ENCODE results near the gene MGMT. TPM values are rescaled to one million over a fixed set of nuclear protein-coding genes. Genes with fewer than 3 reads are reported as not detected.

The MGMT gene
- total and polyA plus RNA-seq, 2 experiments from 2014 or later = 19.3 to 21.9 TPM

- TF ChIP-seq ZNF462 (CRISPR knock-in tag; IDR thresholded peaks at IDR 0.05) (no peak), CTCF (conservative IDR thresholded peaks at IDR 0.05; ENCODE audit: low read depth in 2 of 2) (no peak), EZH2 (IDR thresholded peaks at IDR 0.05; ENCODE audit: low read depth, unreplicated experiment) (no peak), STAT1 (IDR thresholded peaks at IDR 0.05; ENCODE audit: unreplicated experiment) (no peak), CREB1 (CRISPR knock-in tag; IDR thresholded peaks at IDR 0.05; ENCODE audit: low read depth) (no peak), ETS1 (IDR thresholded peaks at IDR 0.05) (no peak), ZNF331 (CRISPR knock-in tag; IDR thresholded peaks at IDR 0.05; ENCODE audit: low read depth) (no peak), JUNB (IDR thresholded peaks at IDR 0.05; ENCODE audit: unreplicated experiment) (no peak)
These were observed 302.5 kb downstream of the MGMT start (continued) for GRCh38 chr10:129769381-129770116.
